ENCODE data around the gene OR4N2. TPM values are rescaled to one million over a fixed set of nuclear protein-coding genes. Genes with fewer than 3 reads are reported as not detected.
"Not testable (repeated sequence)": the region's sequence is repeated elsewhere in the genome, so short reads cannot be mapped to it uniquely, and the experiment has no call there.

The OR4N2 gene
- total RNA-seq, 2 donors from 2014 or later = not detected

DNA sequence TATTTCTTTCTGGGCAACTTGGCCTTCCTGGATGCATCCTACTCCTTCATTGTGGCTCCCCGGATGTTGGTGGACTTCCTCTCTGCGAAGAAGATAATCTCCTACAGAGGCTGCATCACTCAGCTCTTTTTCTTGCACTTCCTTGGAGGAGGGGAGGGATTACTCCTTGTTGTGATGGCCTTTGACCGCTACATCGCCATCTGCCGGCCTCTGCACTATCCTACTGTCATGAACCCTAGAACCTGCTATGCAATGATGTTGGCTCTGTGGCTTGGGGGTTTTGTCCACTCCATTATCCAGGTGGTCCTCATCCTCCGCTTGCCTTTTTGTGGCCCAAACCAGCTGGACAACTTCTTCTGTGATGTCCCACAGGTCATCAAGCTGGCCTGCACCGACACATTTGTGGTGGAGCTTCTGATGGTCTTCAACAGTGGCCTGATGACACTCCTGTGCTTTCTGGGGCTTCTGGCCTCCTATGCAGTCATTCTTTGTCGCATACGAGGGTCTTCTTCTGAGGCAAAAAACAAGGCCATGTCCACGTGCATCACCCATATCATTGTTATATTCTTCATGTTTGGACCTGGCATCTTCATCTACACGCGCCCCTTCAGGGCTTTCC, 24.2 kb downstream of the OR4N2 start:
- DNase-seq (ENCODE audit: low spot score); intact Hi-C loops (cut with DNase I): not testable (repeated sequence)

- no peak for DNase-seq (ENCODE audit: low spot score)
- intact Hi-C loops (cut with DNase I) = no loop called here
Measured at GRCh38 chr14:19828314-19828713, 24.7 kb downstream of the OR4N2 start.

DNA sequence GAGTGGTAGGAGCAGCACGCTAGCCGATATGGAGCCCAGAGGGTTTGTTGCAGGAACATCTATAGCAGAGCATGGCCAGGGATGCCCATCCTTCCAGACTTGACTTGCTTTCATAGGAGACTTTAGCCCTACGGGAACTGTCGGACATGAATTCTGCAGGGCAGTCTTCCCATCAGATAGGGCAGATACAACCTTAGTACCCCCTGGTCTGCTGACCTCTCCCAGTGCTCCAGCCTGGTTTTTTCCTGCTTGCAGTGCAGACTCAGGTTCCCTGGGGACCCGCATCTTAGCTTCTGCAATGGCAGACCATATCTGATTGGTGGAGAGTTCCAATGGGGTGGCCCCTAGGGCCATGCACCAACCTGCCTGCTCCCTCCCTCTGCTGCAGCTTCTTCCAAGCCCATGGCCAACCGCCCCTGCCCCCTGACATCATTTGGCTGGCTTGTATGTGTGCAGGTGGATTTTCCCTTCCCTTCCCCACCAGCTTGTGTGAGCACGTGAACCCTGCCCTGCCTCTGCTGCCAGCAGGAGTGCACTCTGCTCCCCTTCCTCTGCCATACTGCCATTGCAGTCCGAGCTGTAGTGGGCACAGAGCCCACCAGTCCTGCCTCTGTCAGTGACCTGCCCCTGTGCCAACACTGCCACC, 30.8 kb downstream of the OR4N2 start:
- DNase-seq (ENCODE audit: low spot score); intact Hi-C loops (cut with DNase I): not testable (repeated sequence)

DNA sequence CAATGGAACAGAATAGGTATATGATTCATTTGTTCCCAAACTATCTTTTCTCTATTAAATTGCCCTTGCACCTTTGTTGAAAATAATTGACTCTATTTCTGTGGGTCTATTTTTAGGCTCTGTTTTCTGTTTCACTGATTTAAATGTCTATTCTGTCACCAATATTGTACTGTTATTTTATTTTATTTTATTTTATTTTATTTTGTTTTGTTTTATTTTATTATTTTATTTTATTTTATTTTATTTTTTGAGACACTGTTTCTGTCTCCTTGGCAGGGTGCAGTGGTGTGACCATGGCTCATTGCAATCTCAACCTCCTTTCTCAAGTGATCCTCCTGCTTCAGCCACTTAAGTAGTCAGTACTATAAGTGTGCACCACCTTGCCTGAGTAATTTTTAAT, 34.9 kb downstream of the OR4N2 start:
- intact Hi-C loops (cut with DNase I) = no loop called here
- DNase-seq (ENCODE audit: low spot score) = no peak

DNA sequence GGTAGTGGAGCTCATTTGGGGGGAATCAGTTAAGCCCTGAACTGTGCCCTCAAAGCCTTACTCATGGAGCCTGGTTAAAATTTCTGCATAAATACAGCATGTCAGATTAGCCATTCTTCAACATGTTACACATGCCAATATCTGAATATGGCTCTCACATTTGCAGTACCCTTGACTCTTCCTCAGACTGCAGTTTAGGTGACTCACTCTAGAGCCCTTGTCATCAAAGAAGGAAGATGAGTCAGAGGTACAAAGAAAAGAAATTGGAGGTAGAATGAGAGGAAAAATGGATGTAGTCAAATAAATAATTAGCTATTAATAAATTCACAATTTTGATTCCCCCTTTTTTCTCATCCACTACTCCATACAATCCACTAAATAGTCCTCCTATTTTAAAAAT, 47.8 kb downstream of the OR4N2 start:
- no peak for DNase-seq (ENCODE audit: low spot score)
- intact Hi-C loops (cut with DNase I) = no loop called here

DNA sequence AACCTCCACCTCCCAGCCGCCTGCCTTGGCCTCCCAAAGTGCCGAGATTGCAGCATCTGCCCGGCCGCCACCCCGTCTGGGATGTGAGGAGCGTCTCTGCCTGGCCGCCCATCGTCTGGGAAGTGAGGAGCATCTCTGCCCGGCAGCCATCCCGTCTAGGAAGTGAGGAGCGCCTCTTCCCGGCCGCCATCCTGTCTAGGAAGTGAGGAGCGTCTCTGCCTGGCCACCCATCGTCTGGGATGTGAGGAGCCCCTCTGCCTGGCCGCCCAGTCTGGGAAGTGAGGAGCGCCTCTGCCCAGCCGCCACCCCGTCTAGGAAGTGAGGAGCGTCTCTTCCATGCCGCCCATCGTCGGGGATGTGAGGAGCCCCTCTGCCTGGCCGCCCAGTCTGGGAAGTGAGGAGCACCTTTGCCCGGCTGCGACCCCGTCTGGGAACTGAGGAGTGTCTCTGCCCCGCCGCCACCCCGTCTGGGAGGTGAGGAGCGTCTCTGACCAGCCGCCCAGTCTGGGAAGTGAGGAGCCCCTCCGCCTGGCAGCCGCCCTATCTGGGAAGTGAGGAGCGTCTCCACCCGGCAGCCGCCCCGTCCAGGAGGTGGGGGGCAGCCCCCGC, 62.6 kb downstream of the OR4N2 start:
- intact Hi-C loops (cut with DNase I) = not testable (repeated sequence)
- DNase-seq (ENCODE audit: low spot score) = peak; percentile 75

DNA sequence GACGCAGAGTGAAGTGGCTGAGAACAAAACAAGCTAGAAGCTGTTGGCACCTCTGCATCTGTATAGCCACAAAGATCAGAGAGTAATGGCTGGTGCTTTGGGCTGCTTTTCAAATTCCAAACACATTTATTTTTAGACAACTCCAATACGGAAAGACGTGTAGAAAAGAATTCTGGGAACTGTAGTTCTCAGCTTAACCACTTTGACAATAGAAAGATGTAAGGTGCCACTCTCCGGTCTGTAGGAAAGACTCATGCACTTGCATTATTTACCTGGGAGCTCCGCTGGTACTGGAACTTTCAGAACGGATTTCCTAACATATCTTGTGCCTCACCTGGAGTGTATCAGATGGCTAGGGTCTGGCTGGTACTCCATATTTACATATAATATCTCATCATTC, 69.6 kb downstream of the OR4N2 start:
- no peak for DNase-seq (ENCODE audit: low spot score)
- intact Hi-C loops (cut with DNase I) = no loop called here

- intact Hi-C loops (cut with DNase I) = no loop called here
- DNase-seq (ENCODE audit: low spot score) = no peak
Measured at GRCh38 chr14:19874842-19875241, 71.3 kb downstream of the OR4N2 start, which contains the start of gene OR4K2. OR4K2 (plus strand) TSS chr14:19875142; CDS start chr14:19876268, 1,126 bp downstream.

GRCh38 chr14:19878029-19878642, 74.6 kb downstream of the OR4N2 start:
- intact Hi-C loops (cut with DNase I) = no loop called here

More at GRCh38 chr14:19878029-19878642, 74.6 kb downstream of the OR4N2 start:
- DNase-seq (ENCODE audit: low spot score) = no peak

Other genes starting within 250 kb of the OR4N2 start
- gene OR11H2, start 89.9 kb upstream of the OR4N2 start, total RNA-seq = not detected
- not detected for gene OR4Q3, start 60.2 kb upstream of the OR4N2 start, total RNA-seq
- gene OR4M1, start 30.3 kb upstream of the OR4N2 start, total RNA-seq = not detected
- gene OR4K2, start 71.4 kb downstream of the OR4N2 start, total RNA-seq = not detected
- gene OR4K5, start 116.8 kb downstream of the OR4N2 start, total RNA-seq = not detected
- not detected for gene OR4K1, start 127.1 kb downstream of the OR4N2 start, total RNA-seq
- not detected for gene OR4K15, start 171.8 kb downstream of the OR4N2 start, total RNA-seq
- not detected for gene OR4Q2, start 198.4 kb downstream of the OR4N2 start, total RNA-seq
- gene OR4K14, start 215.5 kb downstream of the OR4N2 start, total RNA-seq = not detected
- gene OR4K13, start 232.3 kb downstream of the OR4N2 start, total RNA-seq = not detected